ENCODE measurements around the gene SLC17A8. TPM values are rescaled to one million over a fixed set of nuclear protein-coding genes. Genes with fewer than 3 reads are reported as not detected.
"Not testable (repeated sequence)": the region's sequence is repeated elsewhere in the genome, so short reads cannot be mapped to it uniquely, and the experiment has no call there.

Gene SLC17A8
- total RNA-seq, 1 experiment from 2014 or later, result not detected

DNA sequence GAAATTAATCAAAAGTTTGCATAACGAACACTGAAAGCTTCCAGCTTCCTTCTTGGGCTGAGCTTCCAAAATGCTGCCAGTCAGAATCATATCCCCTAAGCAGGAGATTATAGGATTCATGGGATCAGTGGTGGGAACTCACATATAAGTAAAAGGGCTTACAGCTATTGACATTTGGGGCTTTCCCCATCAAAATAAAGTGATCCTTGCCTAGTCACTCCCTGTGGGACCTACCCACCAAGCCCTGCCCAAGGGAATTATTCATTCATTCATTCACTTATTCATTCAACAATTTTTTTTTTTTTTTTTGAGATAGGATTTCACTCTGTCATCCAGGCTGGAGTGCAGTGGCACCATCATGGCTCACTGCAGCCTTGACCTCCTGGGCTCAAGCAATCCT lies 69.3 kb downstream of the SLC17A8 start:
- DNase-seq (ENCODE audit: low read depth), result no peak

DNA sequence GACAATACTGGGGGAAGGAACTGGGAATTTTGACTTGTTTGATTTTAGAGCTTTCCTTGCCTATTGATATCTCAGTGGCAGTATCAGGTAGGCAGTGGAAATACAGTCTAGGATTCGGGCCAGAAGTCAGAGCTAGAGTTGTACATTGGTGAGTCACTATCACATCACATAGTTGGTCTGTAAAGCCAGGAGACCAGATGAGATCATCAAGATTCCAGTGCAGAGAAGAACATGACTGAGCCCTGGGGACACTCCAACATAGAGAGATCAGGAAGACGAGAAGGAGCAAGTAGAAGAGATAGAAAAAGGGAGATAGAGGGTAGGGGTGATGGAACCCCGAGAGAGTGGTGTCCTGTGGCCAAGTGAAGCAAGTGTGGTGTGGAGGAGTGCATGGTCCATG lies 70.2 kb downstream of the SLC17A8 start:
- DNase-seq (ENCODE audit: low read depth), result peak; percentile 57

DNA sequence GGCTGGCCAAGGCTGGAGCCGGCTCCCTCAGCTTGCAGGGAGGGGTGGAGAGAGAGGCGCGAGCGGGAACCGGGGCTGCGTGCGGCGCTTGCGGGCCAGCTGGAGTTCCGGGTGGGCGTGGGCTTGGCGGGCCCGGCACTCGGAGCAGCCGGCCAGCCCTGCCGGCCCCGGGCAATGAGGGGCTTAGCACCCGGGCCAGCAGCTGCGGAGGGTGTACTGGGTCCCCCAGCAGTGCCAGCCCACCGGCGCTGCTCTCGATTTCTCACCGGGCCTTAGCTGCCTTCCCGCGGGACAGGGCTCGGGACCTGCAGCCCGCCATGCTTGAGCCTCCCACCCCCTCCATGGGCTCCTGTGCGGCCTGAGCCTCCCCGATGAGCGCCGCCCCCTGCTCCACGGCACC lies 73.4 kb downstream of the SLC17A8 start:
- DNase-seq (ENCODE audit: low read depth), result not testable (repeated sequence)

DNA sequence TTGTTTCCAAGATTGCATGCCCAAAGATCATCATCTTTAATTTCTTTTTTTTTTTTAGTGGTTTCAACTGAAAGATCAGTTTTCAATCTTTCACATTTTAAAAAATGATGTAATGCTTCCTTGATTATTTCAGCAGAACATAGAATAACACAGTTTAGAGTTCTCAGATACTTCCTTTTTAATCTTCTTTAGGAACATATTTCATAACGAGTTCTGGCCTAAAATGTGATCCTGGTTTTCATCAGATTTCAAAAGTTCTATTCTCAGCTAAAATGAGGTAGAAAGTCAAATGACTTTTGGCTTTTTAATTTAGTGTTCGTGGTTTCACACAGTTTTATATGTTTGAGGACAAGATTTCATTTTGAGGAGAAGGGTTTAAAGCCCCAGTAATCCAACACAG lies 76.8 kb downstream of the SLC17A8 start:
- no peak for DNase-seq (ENCODE audit: low read depth)

DNA sequence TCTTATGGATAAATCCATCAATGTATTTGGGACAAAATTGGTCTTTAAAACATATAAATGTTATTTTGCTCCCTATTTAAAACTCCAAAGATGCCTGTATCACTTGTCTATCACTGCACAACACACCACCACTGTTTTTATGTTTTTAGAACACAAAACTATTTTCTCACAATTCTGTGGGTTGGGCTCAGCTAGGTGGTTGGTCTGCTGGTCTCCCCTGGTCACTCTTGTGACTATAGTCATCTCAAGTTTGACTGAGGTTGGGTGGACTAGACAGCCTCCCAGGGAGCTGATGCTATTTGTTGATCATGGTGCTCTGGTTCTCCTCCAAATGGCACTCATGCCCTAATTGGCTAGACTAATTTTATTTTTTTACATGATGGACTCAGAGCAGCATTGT lies 77.3 kb downstream of the SLC17A8 start:
- no peak for DNase-seq (ENCODE audit: low read depth)

DNA sequence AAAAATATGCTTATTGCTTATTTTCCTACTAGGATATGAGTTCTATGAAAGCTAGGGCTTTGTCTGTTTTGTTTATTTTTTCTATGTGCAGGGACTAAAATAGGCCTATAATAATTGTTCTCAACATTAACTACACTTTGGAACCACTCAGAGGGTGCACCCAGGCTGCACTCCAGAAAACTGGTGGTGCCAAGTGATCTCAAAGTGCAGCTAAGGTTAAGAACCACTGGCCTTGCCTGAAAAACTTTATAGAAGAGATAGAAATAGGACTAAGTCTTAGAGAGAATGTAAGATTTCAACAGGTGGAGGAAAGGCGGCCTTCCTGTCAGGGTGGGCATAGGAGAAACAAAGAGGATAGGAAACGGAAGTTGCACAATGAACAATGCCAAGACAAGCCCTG lies 79.1 kb downstream of the SLC17A8 start:
- no peak for DNase-seq (ENCODE audit: low read depth)

DNA sequence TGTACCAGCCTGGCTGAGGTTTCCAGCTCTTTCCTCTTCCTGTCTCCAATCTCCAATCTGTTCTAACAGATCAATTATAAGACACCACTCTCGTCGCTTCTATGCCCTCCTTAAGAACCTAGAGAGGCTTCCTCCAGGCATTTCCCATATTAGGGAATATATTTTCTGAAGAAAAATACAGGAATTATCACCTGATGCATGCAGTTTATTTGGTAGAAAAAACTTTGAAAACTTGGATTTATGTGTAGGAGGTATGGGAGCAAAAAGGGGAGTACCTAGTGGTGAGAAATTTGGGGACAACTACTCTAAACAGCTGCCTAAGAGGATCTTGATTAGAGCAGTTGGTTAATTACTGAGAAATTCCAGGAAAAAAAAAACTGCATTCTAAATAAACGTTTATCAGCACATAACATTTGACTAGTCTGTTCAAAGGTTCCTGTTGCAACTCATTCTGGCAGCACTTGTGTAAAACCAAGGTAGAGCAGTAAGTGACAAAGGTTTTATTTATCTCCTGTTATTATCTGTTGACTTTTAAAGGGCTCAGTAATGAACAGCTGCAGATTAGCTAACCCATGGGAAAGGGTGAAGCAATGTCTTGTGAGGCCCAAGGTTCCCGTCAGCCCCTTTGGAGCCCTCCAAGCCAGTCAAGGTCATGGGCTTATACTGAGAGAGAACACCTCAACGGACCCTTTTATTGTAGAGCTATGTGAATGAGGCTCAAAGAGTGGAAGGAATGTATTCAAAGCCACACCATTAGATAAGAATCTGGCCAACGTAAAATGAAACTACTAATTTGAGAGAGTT lies 80.4 kb downstream of the SLC17A8 start:
- no peak for DNase-seq (ENCODE audit: low read depth)

DNA sequence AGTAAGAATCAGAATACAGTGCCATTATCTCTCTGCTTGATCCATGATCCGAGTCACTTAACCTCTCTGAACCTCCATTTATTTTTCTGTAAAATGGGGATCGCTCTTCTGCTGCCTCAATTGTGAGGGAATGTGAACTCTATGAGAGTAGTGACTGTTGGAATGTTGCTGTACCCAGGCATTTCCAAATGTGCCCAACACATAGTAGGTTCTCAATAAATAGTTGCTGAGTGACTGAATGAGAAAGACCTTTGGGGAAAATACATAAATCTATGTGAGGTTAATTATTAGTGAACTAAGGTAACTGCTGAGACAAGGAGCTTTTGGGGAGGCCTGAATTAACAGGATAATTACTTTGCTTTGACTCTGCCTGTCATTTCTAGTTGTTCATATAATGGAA lies 82.9 kb downstream of the SLC17A8 start:
- DNase-seq (ENCODE audit: low read depth), result no peak

DNA sequence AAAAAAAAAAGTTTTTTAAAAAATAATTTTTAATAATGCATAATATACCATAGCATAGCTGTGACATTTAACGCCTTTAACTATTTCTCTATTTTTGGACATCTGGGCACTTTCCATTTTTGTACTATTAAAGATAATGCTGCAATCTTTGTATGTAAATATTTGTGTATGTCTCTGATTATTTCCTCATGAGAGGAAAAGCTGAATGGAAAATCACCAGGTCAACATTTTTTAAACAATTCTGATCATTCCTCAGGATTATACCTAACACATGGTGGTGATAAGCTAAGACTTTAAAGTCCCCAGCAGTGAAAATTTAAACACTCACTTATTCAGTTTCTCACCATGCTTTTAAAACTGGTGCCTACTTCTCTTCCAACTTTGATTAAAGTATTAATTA lies 85.5 kb downstream of the SLC17A8 start:
- no peak for DNase-seq (ENCODE audit: low read depth)

DNA sequence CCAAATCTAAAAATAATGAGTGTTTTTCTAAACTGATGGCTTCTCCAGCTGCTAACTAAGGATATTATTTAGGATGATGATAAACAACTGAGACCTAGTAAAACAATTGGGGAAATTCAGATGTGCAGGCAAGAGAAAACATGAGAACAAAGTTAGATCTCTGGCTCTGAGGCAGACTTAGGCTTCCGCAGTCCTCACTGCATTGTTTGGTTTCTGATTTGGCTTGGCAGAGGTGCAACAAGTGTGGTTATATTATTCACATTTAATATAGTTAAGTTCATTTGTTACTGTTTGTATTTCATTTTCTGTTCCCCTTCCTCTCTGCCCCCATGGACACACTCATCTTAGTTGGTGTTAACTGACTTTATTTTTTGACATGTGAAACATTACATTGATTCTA lies 86.6 kb downstream of the SLC17A8 start:
- DNase-seq (ENCODE audit: low read depth), result no peak

DNA sequence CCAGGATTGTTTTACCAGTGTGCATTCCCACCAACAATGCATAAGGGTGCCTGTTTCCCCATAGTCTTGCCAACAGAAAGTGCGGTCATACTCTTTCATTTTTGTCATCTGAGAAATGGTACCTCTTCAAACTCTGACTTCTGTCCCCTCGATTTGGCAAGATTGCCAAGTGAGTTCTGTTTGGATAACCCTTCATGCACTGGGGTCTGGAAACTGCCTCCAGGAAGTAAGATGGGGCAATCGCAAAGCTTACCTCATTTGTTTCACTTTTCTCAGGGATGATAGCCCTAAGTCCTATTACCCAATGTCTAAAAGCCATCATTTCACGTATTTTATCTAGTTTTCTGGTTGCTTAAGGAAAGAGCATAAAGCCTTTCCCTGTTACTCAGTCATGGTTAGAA lies 88.2 kb downstream of the SLC17A8 start:
- no peak for DNase-seq (ENCODE audit: low read depth)

DNA sequence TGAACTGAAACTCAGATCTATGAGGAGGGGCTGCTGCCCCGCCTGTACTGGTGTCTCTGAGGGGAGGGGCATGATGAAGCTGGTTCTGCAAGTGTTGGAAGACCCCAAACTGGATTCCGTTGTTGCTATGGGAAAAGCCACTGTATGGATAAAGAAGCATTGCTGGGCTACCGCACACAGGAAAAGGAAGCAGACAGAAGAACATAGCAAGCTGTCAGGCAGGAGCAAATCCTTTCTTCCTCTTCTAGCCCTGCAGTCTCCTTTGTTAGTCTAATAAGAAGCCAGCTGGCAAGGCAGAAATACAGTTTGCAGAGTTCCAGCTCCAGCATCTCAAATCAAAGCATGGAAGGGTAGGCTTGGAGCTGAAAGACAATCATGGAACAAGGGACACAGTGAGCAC lies 90.5 kb downstream of the SLC17A8 start:
- DNase-seq (ENCODE audit: low read depth), result no peak

DNA sequence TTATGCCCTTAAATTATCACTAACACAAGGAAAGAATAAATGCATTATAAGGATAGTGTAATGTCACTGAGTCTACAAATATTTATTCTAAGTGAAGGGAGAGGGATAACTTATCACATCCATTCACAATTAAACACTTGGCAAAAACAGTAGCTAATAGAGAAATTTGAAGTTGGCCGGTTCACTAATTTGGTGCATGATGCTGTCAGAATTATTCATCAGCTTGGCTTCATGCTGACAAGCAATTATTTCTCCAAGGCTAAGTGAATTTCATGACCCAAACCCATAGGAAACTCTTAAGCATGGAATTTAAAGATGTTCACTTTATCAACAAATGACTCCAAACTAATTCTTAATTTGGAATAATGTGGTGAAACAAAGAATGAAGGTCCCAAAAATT lies 91.8 kb downstream of the SLC17A8 start:
- DNase-seq (ENCODE audit: low read depth), result no peak

DNA sequence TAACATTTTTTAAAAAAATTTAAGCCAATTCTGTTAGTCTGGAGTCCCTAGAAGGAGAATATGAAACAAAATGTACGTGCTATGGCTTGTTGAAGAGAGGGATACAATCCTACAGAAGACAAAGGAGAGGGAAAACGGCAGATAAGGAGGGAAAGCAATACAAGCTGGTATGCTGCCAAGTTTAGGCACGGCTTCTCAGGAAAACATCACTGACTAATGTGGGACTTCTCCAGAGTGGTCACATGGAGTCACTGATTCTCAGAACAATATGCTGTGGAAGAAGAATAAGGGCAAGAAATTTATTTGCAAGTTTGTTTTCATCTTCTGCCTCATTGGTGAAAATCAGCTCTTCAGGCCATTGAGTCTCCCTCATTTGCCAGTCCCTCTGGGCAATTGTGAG lies 93.9 kb downstream of the SLC17A8 start:
- no peak for DNase-seq (ENCODE audit: low read depth)

DNA sequence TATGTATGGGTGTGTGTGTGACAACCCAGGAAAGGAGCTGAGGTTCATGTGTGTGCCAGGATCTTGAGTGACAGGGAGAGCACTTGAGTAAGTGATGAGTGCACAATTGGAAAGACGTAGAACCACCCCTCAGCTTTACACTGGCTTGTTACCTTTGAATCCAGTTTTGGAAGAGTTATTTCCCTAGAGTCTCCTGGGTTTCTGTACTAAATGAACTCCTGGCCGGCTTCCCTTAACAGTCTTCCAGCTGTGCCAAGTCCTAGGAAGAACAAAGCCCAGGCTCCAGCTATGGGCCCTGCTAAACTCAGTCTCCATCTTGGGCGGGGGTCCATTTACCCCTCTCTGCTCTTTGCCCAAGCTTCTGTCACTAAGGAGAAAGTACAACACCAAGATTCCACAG lies 97.1 kb downstream of the SLC17A8 start:
- DNase-seq (ENCODE audit: low read depth), result no peak

DNA sequence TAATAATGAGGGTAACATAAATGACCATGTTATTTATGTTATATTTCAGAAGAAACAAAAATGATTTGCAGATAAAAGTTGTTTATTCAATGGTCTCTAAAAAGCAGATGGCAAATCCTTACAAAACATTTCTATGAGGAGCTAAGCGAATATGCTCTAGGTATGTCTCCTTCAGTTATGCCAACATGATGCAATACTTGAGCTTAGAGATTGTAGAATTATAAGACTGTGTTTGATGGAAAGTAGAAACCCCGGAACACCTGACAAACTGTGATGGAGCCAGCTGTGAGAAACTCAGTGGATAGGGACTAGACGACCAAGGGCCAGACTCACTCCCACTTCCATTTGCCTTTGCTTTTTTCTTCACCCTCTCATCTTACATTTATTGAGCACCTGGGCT lies 99.0 kb downstream of the SLC17A8 start:
- no peak for DNase-seq (ENCODE audit: low read depth)

DNA sequence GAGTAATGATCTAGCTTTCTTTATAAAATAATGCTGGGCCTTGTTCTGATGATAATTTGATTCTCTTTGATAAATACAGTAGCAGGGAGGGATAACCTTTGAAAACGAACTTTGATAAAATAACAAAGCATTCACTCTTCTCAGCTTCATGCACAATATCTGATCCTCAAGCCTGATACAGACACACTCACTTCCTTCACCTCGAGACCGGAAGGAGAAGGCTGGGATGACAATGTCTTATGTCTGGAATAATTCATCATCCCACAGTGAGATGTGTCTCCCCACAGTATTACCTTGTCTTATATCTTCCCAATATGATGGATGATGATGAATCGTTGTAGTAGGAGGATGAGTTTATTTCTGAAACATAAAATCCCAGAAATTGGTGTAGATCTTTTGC lies 101.3 kb downstream of the SLC17A8 start:
- DNase-seq (ENCODE audit: low read depth), result no peak

DNA sequence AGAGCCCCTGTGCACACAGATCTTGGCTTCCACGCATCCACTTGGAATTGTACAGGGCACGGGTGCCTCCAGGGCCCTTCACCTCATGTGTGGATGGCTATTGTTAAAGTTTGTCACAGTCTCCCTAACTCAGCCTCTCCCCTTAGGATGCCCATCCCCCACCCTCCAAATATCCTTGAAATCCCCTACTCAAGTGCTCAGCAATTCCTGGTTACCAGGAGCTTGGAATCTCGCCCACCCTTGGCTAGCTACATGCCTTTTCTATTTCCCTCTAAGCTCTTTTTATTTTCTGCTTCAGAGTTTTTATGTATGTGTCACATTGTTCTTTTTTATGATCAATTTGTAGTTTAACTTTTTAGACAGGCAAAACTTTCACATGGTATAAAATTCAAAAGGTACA lies 103.8 kb downstream of the SLC17A8 start:
- no peak for DNase-seq (ENCODE audit: low read depth)

DNA sequence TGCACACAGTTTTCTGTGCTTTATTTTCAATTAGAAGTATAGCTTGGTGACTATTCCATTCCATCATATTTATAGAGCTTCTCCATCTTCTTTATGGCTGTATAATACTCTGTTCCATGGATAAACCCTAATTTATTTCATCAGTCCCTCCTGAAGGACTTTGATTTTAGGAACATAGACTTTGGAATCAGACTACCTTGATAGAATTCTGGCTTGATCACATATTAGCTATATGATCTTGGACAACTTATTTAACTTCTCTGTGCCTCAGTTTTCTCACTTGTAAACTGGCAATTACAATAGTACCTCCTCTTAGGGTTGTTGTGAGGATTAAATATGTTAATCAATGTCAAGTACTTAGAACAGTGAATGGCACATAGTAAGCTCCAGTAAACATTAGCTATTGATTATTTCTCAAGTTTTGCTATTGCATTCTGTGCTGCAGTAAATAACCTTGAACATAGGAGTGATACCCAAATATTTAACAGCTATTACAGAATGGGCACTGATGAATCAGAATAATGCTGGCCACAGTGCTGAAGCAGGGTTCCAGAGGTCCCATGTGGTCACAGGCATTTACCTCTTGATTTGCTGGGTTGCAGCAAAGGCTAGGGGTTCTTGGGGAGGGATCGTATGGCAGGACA lies 104.6 kb downstream of the SLC17A8 start:
- no peak for DNase-seq (ENCODE audit: low read depth)

DNA sequence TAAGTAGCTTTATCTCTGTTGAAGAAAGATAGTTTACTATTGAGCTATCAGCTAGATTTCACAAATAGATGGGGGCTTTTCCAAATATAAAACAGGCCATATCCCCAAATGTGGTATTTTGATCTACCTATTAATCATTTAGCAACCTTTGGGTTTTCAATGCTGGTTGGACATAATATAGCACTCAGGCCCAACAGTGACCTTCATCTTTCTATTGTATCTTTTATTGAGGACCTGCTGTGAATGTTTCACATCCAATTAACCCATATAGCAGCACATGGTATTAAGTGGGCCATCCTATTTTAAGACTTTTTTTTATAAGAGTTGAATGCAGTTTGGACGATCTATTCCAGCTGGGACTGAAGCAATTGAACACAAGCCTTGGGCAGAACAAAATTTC lies 106.8 kb downstream of the SLC17A8 start:
- DNase-seq (ENCODE audit: low read depth), result no peak

DNA sequence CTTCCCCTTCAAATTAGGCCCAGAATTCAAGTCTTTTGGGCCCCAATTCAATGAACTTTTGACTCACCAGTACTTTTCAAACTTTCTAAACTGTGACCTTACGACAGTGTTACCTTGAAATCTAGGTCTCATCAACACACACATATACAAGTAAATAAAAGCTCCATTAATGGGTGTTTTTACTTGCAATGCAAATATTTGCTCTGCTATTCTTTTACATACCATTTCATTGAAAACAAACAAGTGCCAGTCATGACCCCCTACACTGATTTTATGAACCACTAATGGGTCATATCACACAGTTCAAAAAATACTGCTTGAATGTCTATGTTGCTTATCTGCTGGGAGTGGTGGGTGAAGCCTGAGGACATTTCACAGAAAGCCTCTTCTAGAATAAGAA lies 107.7 kb downstream of the SLC17A8 start:
- no peak for DNase-seq (ENCODE audit: low read depth)

DNA sequence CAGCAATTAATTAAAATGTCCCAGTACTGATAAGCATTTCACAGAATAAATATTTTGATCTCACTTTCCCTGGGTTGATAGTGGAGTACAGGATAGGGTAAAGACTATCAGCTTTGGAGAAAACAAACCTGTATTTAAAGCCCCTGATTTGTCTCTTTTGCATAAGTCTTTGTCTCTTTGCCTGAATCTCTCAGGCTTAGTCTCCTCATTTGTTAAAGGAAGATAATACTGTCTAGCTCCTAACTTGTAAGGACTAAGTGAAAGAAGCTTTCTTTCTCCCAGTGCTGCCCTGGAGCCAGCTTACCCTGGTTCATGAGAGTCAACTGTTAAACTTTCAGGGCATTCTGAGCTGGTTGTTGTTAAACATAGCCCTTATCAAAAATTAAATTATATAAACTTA lies 111.3 kb downstream of the SLC17A8 start:
- no peak for DNase-seq (ENCODE audit: low read depth)
